HK-2 (cell line): ENCODE results near the gene MMP26.
"Not testable (repeated sequence)": the region's sequence is repeated elsewhere in the genome, so short reads cannot be mapped to it uniquely, and the experiment has no call there.

Experiments used
- DNase-seq: peaks from one replicate; pipeline ENCODE4 v3.0.0-alpha.2; 2018; ENCODE audit not compliant: unreplicated experiment

The MMP26 gene

GRCh38 chr11:4722616-4723534 is 18.3 kb downstream of the MMP26 start:
- DNase-seq, result not testable (repeated sequence)

DNA sequence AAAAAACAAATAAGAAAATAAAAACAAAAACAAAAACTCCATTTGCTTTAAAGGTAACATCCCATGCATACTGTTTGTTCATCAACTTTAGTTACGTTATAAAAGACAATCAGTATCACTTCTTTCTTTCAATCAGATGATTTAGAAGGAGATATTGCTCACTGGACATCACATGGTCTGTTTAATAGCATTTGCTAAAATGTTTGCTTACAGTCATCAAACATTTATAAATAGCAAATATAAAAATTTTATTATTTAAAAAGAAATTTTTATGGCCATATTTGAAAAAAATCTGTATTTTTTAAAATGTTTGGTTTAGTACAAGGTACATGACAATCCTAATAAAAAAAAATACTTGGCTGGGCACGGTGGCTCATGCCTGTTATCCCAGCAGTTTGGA is 22.6 kb downstream of the MMP26 start:
- no peak for DNase-seq

GRCh38 chr11:4740735-4741134 is 36.2 kb downstream of the MMP26 start:
- no peak for DNase-seq

DNA sequence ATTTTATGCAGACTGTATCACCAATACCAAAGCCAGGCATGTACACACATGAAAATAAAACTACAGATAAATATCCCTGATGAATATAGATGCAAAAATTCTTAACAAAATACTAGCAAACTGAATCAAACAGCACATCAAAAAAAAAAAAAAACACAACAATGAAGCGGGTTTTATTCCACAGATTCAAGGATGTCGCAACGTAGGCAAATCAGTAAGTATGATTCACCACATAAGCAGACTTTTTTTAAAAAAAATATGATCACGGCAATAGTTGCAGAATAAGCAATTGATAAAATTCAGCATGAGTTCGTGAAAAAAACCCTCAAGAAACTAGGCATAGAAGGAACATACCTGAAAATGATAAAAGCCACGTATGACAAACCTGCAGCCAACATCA is 43.9 kb downstream of the MMP26 start:
- DNase-seq, result no peak

DNA sequence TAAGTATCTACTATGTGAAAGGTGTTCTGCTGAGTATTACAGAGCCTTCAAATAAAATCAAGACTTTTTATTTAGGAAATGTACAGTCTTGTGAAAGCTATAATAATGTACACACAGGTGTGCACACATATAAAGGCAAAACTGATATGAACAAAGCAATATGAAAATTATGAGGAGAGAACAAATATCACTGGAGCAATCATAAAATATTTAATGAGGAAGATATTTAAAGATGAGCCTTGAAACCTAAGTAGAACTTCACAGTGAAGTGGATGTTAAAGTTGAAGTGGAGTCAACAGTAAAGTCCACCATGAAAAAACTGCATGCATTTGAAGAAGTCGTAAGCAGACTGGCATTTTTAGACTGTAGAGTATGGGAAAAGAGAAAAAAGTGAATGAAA is 46.6 kb downstream of the MMP26 start:
- no peak for DNase-seq
